ENCODE measurements around the gene SUPT6H.

The SUPT6H gene

GRCh38 chr17:28685366-28685765, 23.4 kb downstream of the SUPT6H start:
- TF ChIP-seq, protein P1, sequence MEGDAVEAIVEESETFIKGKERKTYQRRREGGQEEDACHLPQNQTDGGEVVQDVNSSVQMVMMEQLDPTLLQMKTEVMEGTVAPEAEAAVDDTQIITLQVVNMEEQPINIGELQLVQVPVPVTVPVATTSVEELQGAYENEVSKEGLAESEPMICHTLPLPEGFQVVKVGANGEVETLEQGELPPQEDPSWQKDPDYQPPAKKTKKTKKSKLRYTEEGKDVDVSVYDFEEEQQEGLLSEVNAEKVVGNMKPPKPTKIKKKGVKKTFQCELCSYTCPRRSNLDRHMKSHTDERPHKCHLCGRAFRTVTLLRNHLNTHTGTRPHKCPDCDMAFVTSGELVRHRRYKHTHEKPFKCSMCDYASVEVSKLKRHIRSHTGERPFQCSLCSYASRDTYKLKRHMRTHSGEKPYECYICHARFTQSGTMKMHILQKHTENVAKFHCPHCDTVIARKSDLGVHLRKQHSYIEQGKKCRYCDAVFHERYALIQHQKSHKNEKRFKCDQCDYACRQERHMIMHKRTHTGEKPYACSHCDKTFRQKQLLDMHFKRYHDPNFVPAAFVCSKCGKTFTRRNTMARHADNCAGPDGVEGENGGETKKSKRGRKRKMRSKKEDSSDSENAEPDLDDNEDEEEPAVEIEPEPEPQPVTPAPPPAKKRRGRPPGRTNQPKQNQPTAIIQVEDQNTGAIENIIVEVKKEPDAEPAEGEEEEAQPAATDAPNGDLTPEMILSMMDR (IDR thresholded peaks at IDR 0.05; ENCODE audit: low read depth, low read length), result no peak
- H3K36me3 ChIP-seq, result peaks cover 96% of the 10 kb centered on the region
- no peak for DNase-seq
- H3K27me3 ChIP-seq (ENCODE audit: insufficient read depth, low read depth, severe bottlenecking), result no peaks in the 10 kb centered on the region
- H3K9me3 ChIP-seq (ENCODE audit: severe bottlenecking), result no peaks in the 10 kb centered on the region
- no peak overlapping the region for H3K4me3 ChIP-seq (ENCODE audit: low read depth, low read length)
- H3K27ac ChIP-seq, result peak overlapping the region; percentile 94

DNA sequence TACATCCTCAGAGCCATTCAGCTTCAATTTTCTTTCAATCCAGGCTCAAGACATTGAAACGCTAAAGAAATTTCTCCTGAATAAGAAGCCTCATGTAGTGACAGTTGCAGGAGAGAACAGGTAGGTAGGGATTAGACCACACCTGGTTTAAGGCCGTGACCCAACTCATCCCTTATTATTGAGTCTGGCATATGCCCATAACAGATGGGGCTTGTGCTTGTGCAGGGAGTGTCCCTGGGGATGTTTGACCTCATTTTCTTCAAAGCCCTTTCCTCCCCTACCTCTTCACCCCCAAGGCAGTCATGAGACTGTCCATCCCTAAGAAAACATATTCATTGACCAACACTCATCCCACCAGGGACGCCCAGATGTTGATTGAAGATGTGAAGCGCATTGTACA, 24.3 kb downstream of the SUPT6H start:
- H3K4me3 ChIP-seq (ENCODE audit: low read depth, low read length), result peak overlapping the region; percentile 26
- peak overlapping the region; percentile 94 for H3K27ac ChIP-seq
- no peaks in the 10 kb centered on the region for H3K27me3 ChIP-seq (ENCODE audit: insufficient read depth, low read depth, severe bottlenecking)
- H3K9me3 ChIP-seq (ENCODE audit: severe bottlenecking), result no peaks in the 10 kb centered on the region
- DNase-seq, result peak; percentile 75
- H3K36me3 ChIP-seq, result peaks cover 96% of the 10 kb centered on the region
- TF ChIP-seq, protein P1 (IDR thresholded peaks at IDR 0.05; ENCODE audit: low read depth, low read length), result no peak

DNA sequence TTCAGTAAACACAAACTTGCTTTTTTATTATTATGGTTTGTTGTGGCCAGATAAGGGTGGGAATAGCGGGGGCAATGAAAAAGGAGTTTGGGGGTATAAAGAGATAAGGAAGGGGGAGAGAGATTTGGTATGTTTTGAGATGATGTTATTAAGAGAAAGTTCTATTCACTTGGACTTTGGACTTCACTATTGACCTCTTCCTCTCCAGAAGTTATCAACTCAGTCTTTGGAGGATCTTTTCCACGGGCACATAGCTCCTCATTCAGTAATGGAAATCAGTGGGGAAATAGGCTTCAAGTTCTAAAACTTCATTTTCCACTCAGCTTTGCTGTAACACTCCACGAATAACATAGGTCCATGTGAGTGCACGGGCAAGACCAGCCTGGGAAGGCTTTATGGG, 26.5 kb downstream of the SUPT6H start:
- TF ChIP-seq, protein P1 (IDR thresholded peaks at IDR 0.05; ENCODE audit: low read depth, low read length), result no peak
- H3K9me3 ChIP-seq (ENCODE audit: severe bottlenecking), result no peaks in the 10 kb centered on the region
- no peaks in the 10 kb centered on the region for H3K27me3 ChIP-seq (ENCODE audit: insufficient read depth, low read depth, severe bottlenecking)
- no peak for DNase-seq
- H3K36me3 ChIP-seq, result peaks cover 93% of the 10 kb centered on the region
- H3K4me3 ChIP-seq (ENCODE audit: low read depth, low read length), result no peak overlapping the region
- H3K27ac ChIP-seq, result peak overlapping the region; percentile 94

- Histone ChIP-seq H3K36me3 (peaks cover 93% of the 10 kb centered on the region), H3K27ac (no peak overlapping the region), H3K9me3 (ENCODE audit: severe bottlenecking) (no peaks in the 10 kb centered on the region), H3K4me3 (ENCODE audit: low read depth, low read length) (no peak overlapping the region), H3K27me3 (ENCODE audit: insufficient read depth, low read depth, severe bottlenecking) (no peaks in the 10 kb centered on the region)
- DNase-seq, result no peak
- TF ChIP-seq, protein P1 (IDR thresholded peaks at IDR 0.05; ENCODE audit: low read depth, low read length), result no peak
Measured at GRCh38 chr17:28689011-28689410, 27.0 kb downstream of the SUPT6H start.

- no peak for DNase-seq
- Histone ChIP-seq H3K36me3 (peaks cover 97% of the 10 kb centered on the region), H3K9me3 (ENCODE audit: severe bottlenecking) (no peaks in the 10 kb centered on the region), H3K4me3 (ENCODE audit: low read depth, low read length) (no peak overlapping the region), H3K27ac (no peak overlapping the region), H3K27me3 (ENCODE audit: insufficient read depth, low read depth, severe bottlenecking) (no peaks in the 10 kb centered on the region)
- TF ChIP-seq, protein P1 (IDR thresholded peaks at IDR 0.05; ENCODE audit: low read depth, low read length), result no peak
Measured at GRCh38 chr17:28693869-28694268, 31.9 kb downstream of the SUPT6H start.

DNA sequence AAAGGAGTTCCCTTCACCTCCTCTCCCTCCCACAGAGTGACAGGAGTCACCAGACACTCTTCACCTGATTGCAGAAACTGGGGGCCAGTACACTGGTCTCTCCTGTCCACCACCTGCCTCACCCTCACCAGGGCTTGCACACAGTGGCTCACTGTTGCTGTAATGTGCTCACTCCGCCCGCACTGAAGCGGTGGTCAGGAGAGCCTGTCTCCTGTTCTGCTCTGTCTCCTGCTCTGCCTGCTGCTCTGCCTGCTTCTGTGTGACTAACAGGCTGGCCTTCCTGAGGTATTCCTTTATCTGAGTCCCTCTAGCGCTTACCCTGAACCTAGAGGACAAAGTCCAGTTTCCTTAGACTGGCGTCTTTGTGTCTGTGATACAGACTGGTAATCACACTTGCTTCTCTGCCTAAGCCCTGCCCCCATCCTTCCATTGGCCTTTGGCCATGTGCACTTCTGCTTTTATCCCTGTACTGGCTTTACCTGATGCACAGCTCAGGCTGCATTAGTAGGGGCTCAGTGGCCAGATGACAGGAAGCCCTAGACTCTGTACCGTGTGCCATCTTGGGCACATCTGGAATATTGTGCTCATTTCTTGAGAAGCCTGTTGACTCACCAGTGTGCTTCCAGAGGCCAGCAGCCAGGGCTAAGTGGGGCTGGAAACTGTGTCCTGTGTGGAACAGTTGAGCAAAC, 36.4 kb downstream of the SUPT6H start:
- Histone ChIP-seq H3K4me3 (ENCODE audit: low read depth, low read length) (no peak overlapping the region), H3K36me3 (peaks cover 100% of the 10 kb centered on the region), H3K9me3 (ENCODE audit: severe bottlenecking) (no peaks in the 10 kb centered on the region), H3K27ac (peak overlapping the region; percentile 86), H3K27me3 (ENCODE audit: insufficient read depth, low read depth, severe bottlenecking) (no peaks in the 10 kb centered on the region)
- TF ChIP-seq, protein P1 (IDR thresholded peaks at IDR 0.05; ENCODE audit: low read depth, low read length), result no peak
- peak; percentile 79 for DNase-seq
